Measurements from ENCODE around the gene TEX30.

The TEX30 gene

GRCh38 chr13:102779436-102780159 lies 6.0 kb upstream of the TEX30 start:
- DNase-seq = no peak

- no peak for DNase-seq
These were observed 4.2 kb upstream of the TEX30 start for GRCh38 chr13:102777736-102778135.

GRCh38 chr13:102776271-102776670 lies 2.7 kb upstream of the TEX30 start:
- DNase-seq = no peak

- no peak for DNase-seq
These were observed 1.3 kb upstream of the TEX30 start for GRCh38 chr13:102774591-102775520.

GRCh38 chr13:102774214-102774568 lies 605 bp upstream of the TEX30 start:
- no peak for DNase-seq

- no peak for DNase-seq
These were observed 1.6 kb downstream of the TEX30 start for GRCh38 chr13:102772042-102772425.

- no peak for DNase-seq
These were observed 2.1 kb downstream of the TEX30 start for GRCh38 chr13:102771298-102772041.

- DNase-seq = no peak
These were observed 3.2 kb downstream of the TEX30 start for GRCh38 chr13:102770435-102770834.

- DNase-seq = no peak
These were observed 3.9 kb downstream of the TEX30 start for GRCh38 chr13:102769679-102770078.

- no peak for DNase-seq
These were observed 4.7 kb downstream of the TEX30 start for GRCh38 chr13:102768909-102769308.

GRCh38 chr13:102763741-102764140 lies 9.8 kb downstream of the TEX30 start:
- DNase-seq = no peak

GRCh38 chr13:102761071-102761470 lies 12.5 kb downstream of the TEX30 start:
- DNase-seq = no peak

- no peak for DNase-seq
These were observed 14.7 kb downstream of the TEX30 start for GRCh38 chr13:102758842-102759241.

GRCh38 chr13:102757006-102757405 lies 16.6 kb downstream of the TEX30 start:
- no peak for DNase-seq

- no peak for DNase-seq
These were observed 21.7 kb downstream of the TEX30 start for GRCh38 chr13:102751886-102752285.

GRCh38 chr13:102742506-102742905 lies 31.1 kb downstream of the TEX30 start:
- no peak for DNase-seq

GRCh38 chr13:102742101-102742500 lies 31.5 kb downstream of the TEX30 start:
- DNase-seq = no peak

GRCh38 chr13:102729560-102730270 lies 43.9 kb downstream of the TEX30 start:
- DNase-seq = peak; percentile 76

GRCh38 chr13:102726430-102726829 lies 47.2 kb downstream of the TEX30 start:
- DNase-seq = no peak

GRCh38 chr13:102724923-102725322 lies 48.7 kb downstream of the TEX30 start:
- DNase-seq = peak; percentile 69

- DNase-seq = no peak
These were observed 51.8 kb downstream of the TEX30 start for GRCh38 chr13:102721800-102722231.

- DNase-seq = no peak
These were observed 54.8 kb downstream of the TEX30 start for GRCh38 chr13:102718746-102719145.

Data from fibroblast of skin of back (primary cell).